PC-9 (cell line): ENCODE data around the gene PICK1.

ENCODE experiments used
- EZH2 ChIP-seq: fragments of 200-600 bp; sonication (generic); IDR thresholded peaks from 2 replicates; pipeline ENCODE4 v1.8.0; 2017; ENCODE audit warnings: antibody characterized with exemption, low read depth
- TF ChIP-seq, protein P1 (sequence below): fragments of 200-600 bp; sonication (generic); conservative IDR thresholded peaks from 2 replicates; pipeline ENCODE4 v1.6.1; 2017; ENCODE audit warnings: mixed run types, antibody characterized with exemption, mild to moderate bottlenecking, moderate library complexity

DNA sequence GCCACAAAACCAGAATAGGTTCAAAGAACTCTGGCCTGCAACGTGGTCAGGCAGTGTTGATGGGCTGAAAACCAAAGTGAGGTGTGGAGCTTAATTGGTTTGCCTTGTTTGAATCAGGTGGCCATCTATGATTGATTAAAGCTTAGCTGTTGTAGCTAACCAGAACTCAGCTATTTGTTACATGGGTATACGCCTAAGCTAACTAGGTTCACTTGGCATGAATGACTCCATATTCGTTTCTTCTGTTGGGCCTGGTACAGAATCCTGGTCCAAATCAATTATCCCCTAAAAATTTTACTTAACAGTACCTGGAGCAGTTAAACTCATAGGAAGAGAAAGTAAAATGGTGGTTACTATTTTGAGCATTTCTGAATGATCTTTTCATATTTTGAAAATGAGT is 61.0 kb downstream of the PICK1 start:
- TF ChIP-seq, protein P1, sequence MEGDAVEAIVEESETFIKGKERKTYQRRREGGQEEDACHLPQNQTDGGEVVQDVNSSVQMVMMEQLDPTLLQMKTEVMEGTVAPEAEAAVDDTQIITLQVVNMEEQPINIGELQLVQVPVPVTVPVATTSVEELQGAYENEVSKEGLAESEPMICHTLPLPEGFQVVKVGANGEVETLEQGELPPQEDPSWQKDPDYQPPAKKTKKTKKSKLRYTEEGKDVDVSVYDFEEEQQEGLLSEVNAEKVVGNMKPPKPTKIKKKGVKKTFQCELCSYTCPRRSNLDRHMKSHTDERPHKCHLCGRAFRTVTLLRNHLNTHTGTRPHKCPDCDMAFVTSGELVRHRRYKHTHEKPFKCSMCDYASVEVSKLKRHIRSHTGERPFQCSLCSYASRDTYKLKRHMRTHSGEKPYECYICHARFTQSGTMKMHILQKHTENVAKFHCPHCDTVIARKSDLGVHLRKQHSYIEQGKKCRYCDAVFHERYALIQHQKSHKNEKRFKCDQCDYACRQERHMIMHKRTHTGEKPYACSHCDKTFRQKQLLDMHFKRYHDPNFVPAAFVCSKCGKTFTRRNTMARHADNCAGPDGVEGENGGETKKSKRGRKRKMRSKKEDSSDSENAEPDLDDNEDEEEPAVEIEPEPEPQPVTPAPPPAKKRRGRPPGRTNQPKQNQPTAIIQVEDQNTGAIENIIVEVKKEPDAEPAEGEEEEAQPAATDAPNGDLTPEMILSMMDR: no peak
- TF ChIP-seq EZH2: no peak
